Caco-2 (cell line): Measurements from ENCODE around the gene FKBP14. TPM values are rescaled to one million over a fixed set of nuclear protein-coding genes. Genes with fewer than 3 reads are reported as not detected.

ENCODE experiments used
- BruUV-seq: library from RNA; stranded (reverse); fragments of 400-500 nt; replicated peaks from 2 replicates; lab custom pipeline; 2021; lab: Mats Ljungman, UMichigan
- CTCF ChIA-PET: fragments of 300-600 bp; sonication (Branson Sonifier 250); formaldehyde crosslinking; loops from one replicate; lab custom pipeline; 2022; ENCODE audit warnings: antibody characterized with exemption; lab: Charles Lee
- POLR2A ChIA-PET: fragments of 300-600 bp; sonication (Branson Sonifier 250); formaldehyde crosslinking; loops from one replicate; lab custom pipeline; 2022; ENCODE audit warnings: antibody characterized with exemption; lab: Charles Lee
- DNase-seq, 2 experiments: peaks; one replicate each; pipeline versions ENCODE4 v3.0.0 to v3.0.0-alpha.2; 2020 to 2022
- H3K27me3 ChIP-seq: replicated peaks from 2 replicates; pipeline ENCODE4 v1.6.0; 2011; ENCODE audit warnings: low read length; ENCODE audit not compliant: control insufficient read depth, insufficient read depth
- H3K36me3 ChIP-seq: 2 replicates; pipeline ENCODE4 v1.5.1; 2011; ENCODE audit warnings: low read length; ENCODE audit not compliant: control insufficient read depth, insufficient read depth
- H3K4me1 ChIP-seq: fragments of 250-450 bp; sonication (Bioruptor Pico); 2 replicates; pipeline ENCODE4 v1.5.1; 2020; ENCODE audit warnings: mild to moderate bottlenecking
- H3K4me3 ChIP-seq: 2 replicates; pipeline ENCODE4 v1.5.1; 2011; ENCODE audit warnings: low read depth, mild to moderate bottlenecking, control low read depth, low read length
- H3K9me3 ChIP-seq: fragments of 250-450 bp; sonication (Bioruptor Pico); 2 replicates; pipeline ENCODE4 v1.5.1; 2020; ENCODE audit warnings: mild to moderate bottlenecking, moderate library complexity
- H3K27ac Mint-ChIP-seq: one replicate; pipeline ENCODE4 v1.8.0; 2022; ENCODE audit warnings: mixed read lengths; ENCODE audit not compliant: unreplicated experiment
- H3K27me3 Mint-ChIP-seq: one replicate; pipeline ENCODE4 v1.8.0; 2022; ENCODE audit warnings: mixed read lengths; ENCODE audit not compliant: insufficient read depth, unreplicated experiment
- H3K36me3 Mint-ChIP-seq: one replicate; pipeline ENCODE4 v1.8.0; 2022; ENCODE audit warnings: mild to moderate bottlenecking, mixed read lengths; ENCODE audit not compliant: insufficient read depth, unreplicated experiment
- H3K4me1 Mint-ChIP-seq: one replicate; pipeline ENCODE4 v1.8.0; 2022; ENCODE audit warnings: low read depth, mixed read lengths; ENCODE audit not compliant: unreplicated experiment
- H3K4me3 Mint-ChIP-seq: one replicate; pipeline ENCODE4 v1.8.0; 2022; ENCODE audit warnings: mild to moderate bottlenecking, moderate library complexity, mixed read lengths; ENCODE audit not compliant: unreplicated experiment
- H3K9me3 Mint-ChIP-seq: one replicate; pipeline ENCODE4 v1.8.0; 2022; ENCODE audit warnings: mixed read lengths; ENCODE audit not compliant: unreplicated experiment
- intact Hi-C: fragments of 100-400 bp; cut with micrococcal nuclease; formaldehyde crosslinking; loops from one replicate; pipeline ENCODE4 v1.10.0; 2022; ENCODE audit not compliant: unreplicated experiment
- total RNA-seq: library from RNA; stranded (reverse); gene quantifications from 2 replicates; pipeline ENCODE4 v1.2.3, GENCODE V29; 2022
- TF ChIP-seq, protein P1 (sequence below), 2 experiments: fragments of 200-600 bp in 1 of 2; IDR thresholded peaks; 1 replicate in 1 of 2; 2 replicates in 1 of 2; pipeline versions ENCODE4 v1.5.1 to v1.8.0; 2011 to 2022; ENCODE audit warnings: antibody characterized with exemption in 1 of 2, control low read depth in 1 of 2, inconsistent platforms in 1 of 2, low read depth in 1 of 2, low read length in 1 of 2, mild to moderate bottlenecking in 1 of 2, moderate library complexity in 1 of 2; ENCODE audit not compliant: insufficient read depth in 1 of 2, severe bottlenecking in 1 of 2, unreplicated experiment in 1 of 2

Gene FKBP14
- total RNA-seq, 1 experiment from 2014 or later, result 17.5 TPM

DNA sequence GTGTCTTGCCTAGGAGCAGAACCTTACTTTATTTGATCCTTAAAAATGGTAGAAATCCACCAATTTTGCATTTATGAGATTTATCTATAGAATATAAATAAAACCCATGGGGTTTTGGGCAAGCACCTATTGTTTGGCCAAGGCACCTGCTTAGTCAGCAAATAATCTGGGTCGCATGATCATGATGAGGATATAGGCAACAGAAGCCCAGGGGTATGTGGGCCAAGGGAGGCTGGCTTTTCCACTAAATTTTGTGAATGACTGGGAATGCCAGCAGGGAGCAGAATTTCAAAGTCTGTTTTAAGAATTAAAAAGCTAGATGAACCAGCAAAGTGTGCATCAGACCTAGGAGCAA, 54.2 kb downstream of the FKBP14 start:
- H3K9me3 Mint-ChIP-seq, result no peaks in the 10 kb centered on the region
- no peak for DNase-seq
- no peak overlapping the region for H3K4me3 Mint-ChIP-seq
- intact Hi-C loops, result no loop called here
- no peaks in the 10 kb centered on the region for H3K27me3 Mint-ChIP-seq
- Histone ChIP-seq H3K9me3 (no peaks in the 10 kb centered on the region), H3K27me3 (no peaks in the 10 kb centered on the region), H3K4me1 (0 out of 2 replicates have a peak, but pooled peaks cover 8% of the 10 kb centered on the region), H3K36me3 (no peaks in the 10 kb centered on the region; the same call in 1 of the 2 replicates), H3K4me3 (no peak overlapping the region)
- ChIA-PET POLR2A (interaction anchor here (0.5 kb wide), 1 partner anchor 93 kb away, joined by 6 read pairs; no protein-coding TSS in a partner anchor), CTCF (interaction anchor here (0.6 kb wide), 2 partner anchors 18 to 19 kb away, joined by 4 read pairs; no protein-coding TSS in a partner anchor)
- no TSS peak for BruUV-seq
- TF ChIP-seq, protein P1, sequence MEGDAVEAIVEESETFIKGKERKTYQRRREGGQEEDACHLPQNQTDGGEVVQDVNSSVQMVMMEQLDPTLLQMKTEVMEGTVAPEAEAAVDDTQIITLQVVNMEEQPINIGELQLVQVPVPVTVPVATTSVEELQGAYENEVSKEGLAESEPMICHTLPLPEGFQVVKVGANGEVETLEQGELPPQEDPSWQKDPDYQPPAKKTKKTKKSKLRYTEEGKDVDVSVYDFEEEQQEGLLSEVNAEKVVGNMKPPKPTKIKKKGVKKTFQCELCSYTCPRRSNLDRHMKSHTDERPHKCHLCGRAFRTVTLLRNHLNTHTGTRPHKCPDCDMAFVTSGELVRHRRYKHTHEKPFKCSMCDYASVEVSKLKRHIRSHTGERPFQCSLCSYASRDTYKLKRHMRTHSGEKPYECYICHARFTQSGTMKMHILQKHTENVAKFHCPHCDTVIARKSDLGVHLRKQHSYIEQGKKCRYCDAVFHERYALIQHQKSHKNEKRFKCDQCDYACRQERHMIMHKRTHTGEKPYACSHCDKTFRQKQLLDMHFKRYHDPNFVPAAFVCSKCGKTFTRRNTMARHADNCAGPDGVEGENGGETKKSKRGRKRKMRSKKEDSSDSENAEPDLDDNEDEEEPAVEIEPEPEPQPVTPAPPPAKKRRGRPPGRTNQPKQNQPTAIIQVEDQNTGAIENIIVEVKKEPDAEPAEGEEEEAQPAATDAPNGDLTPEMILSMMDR (IDR thresholded peaks at IDR 0.05; ENCODE audit: insufficient read depth in 1 of 2, low read depth in 1 of 2, low read length in 1 of 2, severe bottlenecking in 1 of 2, unreplicated experiment in 1 of 2), result no peak
- H3K27ac Mint-ChIP-seq, result no peak overlapping the region
- H3K36me3 Mint-ChIP-seq, result peaks cover 7% of the 10 kb centered on the region
- H3K4me1 Mint-ChIP-seq, result peaks cover 21% of the 10 kb centered on the region

DNA sequence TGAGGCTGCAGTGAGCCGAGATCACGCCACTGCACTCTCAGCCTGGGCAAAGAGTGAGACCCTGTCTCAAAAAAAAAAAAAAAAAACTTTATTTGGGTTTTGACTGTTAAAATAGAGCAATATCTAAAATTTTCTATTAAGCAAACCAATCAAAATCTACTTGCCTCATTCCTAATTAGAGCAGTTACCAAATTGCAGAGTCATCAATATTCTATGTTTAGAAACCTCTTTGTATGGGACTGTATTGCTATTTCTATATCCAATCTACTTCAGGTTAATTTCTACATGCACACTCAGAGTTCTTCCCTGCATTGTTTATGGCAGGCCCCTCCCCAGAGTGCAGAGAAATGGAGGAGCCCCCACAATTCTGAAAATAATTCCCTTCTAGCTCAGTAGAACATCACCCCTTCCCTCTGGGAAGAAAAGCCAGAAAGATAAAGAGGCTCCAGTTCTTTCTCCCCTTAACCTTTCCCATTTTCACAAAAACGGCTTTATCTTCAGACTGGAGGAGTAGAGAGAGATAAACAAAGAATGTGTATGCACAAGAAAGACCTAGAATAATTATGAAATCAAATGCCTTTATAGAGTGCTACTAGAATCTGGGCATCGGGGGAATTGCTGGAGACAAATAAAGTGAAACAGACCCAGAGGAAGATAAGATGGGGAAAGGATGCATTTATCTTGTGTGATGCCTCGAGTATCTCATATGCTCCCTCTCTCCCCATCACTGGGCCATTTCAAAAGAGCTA, 54.8 kb downstream of the FKBP14 start:
- intact Hi-C loops, result no loop called here
- peaks cover 7% of the 10 kb centered on the region for H3K36me3 Mint-ChIP-seq
- H3K4me3 Mint-ChIP-seq, result no peak overlapping the region
- Histone ChIP-seq H3K4me1 (0 out of 2 replicates have a peak, but pooled peaks cover 8% of the 10 kb centered on the region), H3K36me3 (no peaks in the 10 kb centered on the region; the same call in 1 of the 2 replicates), H3K9me3 (no peaks in the 10 kb centered on the region), H3K4me3 (no peak overlapping the region), H3K27me3 (no peaks in the 10 kb centered on the region)
- H3K4me1 Mint-ChIP-seq, result peaks cover 21% of the 10 kb centered on the region
- H3K27me3 Mint-ChIP-seq, result no peaks in the 10 kb centered on the region
- H3K27ac Mint-ChIP-seq, result no peak overlapping the region
- DNase-seq, result no peak
- no TSS peak for BruUV-seq
- CTCF ChIA-PET, result interaction anchor here (0.6 kb wide), 1 partner anchor 18 kb away, joined by 4 read pairs; no protein-coding TSS in a partner anchor
- no peaks in the 10 kb centered on the region for H3K9me3 Mint-ChIP-seq
- POLR2A ChIA-PET, result interaction anchor here (0.5 kb wide), 1 partner anchor 94 kb away, joined by 6 read pairs; no protein-coding TSS in a partner anchor
- TF ChIP-seq, protein P1 (IDR thresholded peaks at IDR 0.05; ENCODE audit: insufficient read depth in 1 of 2, low read depth in 1 of 2, low read length in 1 of 2, severe bottlenecking in 1 of 2, unreplicated experiment in 1 of 2), result no peak

DNA sequence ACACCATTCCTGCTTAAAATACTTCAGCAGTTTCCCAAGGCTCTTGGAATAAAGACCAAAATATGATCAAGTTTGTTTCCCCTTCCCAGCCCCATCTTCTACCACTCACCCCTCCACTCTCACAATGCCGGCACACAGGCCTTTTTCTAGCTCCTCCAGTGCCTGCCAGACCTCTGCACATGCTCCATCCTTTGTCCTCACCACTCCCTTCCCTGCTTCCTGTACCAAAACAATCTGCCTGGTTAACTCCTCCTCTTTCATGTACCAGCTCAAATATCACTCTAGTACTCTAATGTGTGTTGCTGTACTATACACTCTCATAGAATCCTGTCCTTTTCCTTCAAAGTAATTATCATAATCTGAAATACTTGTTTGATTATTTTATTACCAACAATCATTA, 56.3 kb downstream of the FKBP14 start:
- Mint-ChIP-seq H3K4me1 (peaks cover 21% of the 10 kb centered on the region), H3K36me3 (peaks cover 19% of the 10 kb centered on the region), H3K27ac (no peak overlapping the region), H3K27me3 (no peaks in the 10 kb centered on the region), H3K9me3 (no peaks in the 10 kb centered on the region), H3K4me3 (no peak overlapping the region)
- no peak for DNase-seq
- Histone ChIP-seq H3K36me3 (no peaks in the 10 kb centered on the region; the same call in none of the 2 replicates), H3K4me1 (0 out of 2 replicates have a peak, but pooled peaks cover 8% of the 10 kb centered on the region), H3K27me3 (no peaks in the 10 kb centered on the region), H3K9me3 (no peaks in the 10 kb centered on the region), H3K4me3 (no peak overlapping the region)
- POLR2A ChIA-PET, result no interaction called here
- CTCF ChIA-PET, result no interaction called here
- intact Hi-C loops, result no loop called here
- TF ChIP-seq, protein P1 (IDR thresholded peaks at IDR 0.05; ENCODE audit: insufficient read depth in 1 of 2, low read depth in 1 of 2, low read length in 1 of 2, severe bottlenecking in 1 of 2, unreplicated experiment in 1 of 2), result no peak
- no TSS peak for BruUV-seq
